GM21526 (cell line): Measurements from ENCODE around the gene UQCR11.

Source experiments
- ATAC-seq: cut with Tn5 transposase; IDR thresholded peaks from one replicate; pipeline ENCODE4 v1.9.1; 2021; ENCODE audit warnings: moderate library complexity; ENCODE audit not compliant: unreplicated experiment, low FRiP score

UQCR11 gene

DNA sequence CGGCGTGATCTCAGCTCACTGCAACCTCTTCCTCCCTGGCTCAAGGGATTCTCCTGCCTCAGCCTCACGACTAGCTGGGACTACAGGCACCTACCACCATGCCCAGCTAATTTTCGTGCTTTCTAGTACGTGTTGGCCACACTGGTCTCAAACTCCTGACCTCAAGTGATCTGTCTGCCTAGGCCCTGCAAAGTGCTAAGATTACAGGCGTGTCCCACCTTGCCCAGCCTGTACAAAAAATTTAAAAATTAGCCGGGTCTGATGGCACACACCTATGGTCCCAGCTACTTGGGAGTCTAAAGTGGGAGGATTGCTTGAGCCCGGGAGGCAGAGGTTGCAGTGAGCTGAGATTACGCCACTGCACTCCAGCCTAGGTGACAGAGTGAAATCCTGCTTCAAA is 32.5 kb downstream of the UQCR11 start:
- ATAC-seq, result no peak

DNA sequence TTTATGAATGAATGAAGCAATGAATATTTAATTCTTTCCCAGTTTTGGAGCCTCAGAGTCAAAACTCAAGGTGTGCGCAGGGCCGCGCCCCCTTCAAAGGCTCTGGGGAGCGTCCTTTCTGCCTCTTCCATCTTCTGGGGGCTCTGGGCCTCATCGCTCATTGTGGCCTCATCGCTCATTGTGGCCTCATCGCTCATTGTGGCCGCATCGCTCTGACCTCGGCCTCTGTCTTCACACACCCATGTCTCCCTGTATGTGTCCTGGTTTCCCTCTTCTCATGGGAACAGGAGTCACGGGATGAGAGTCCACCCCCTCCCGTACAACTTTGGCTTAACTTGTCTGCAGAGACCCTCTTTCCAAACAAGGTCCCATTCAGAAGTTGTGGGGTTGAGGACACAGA is 33.9 kb downstream of the UQCR11 start:
- no peak for ATAC-seq

DNA sequence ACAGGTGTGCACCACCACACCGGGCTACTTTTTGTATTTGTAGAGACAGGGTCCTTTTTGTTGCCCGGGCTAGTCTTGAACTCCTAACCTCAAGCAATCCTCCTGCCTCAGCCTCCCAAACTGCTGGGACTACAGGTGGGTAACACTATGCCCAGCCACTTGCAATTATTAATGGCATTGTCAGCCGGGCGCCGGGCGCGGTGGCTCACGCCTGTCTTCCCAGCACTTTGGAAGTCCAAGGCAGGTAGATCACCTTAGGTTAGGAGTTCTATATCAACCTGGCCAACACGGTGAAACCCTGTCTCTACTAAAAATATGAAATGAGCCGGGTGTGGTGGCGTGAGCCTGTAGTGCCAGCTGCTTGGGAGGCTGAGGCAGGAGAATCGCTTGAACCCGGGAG is 34.4 kb downstream of the UQCR11 start:
- ATAC-seq, result no peak

- no peak for ATAC-seq
Measured at GRCh38 chr19:1569997-1570396, 35.3 kb downstream of the UQCR11 start.

DNA sequence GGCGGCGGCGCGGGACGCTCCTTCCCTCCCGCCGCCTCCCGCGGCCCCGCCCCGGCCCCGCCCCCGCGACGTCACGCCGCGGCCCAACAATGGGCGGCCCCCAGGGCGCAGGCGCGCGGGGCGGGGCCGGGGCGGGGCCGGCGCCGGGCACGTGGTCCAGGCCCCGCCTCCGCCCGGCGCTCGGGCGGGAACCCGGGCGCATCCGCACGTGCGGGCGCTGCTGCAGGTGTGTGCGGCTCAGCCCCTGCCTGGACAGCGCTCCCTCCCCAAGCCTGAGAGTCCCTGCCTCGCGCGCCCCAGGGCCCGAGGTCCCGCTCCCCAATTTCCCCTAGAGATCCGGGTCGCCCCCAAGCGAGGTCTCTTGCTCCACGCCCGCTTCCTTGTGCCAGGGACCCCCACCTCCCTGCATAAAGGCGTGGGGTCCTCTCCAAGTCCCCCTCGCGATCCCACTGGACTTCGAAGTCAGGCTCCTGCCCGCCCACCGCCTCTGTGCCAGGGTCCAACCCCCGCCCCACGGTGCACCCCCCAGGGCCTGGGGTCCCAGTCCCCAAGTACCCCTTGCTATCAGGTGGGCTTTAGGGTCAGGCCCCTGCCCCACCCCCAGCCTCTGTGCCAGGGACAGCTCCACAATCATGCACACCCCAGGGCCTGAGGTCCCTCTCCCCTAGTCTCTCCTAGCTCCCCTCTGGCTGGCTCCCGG is 36.8 kb downstream of the UQCR11 start, which contains the start of gene MEX3D:
Gene MEX3D, minus strand, starts transcription at position 6 of the 700 bp plus-strand sequence. CDS start 267 bp downstream, outside the sequence.
- no peak for ATAC-seq

DNA sequence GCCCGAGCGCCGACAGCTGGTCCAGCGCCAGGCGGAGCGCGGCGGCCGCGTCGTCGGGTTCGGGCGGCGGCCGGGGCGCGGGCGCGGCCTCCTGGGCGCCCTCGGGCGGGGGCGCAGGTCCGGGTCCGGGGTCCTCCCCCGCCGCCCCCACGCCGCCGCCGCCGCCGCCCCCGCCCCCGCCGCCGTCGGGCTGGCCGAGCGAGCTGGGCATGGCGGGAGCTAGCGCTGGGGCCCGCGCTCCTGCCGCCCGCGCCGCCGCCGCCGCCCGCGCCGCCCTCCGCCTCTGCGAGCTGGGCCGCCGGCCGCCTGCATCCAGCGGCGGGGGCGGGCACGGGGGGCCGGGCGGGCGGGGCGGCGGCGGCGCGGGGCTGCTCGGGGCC is 37.4 kb downstream of the UQCR11 start:
- ATAC-seq, result no peak

- ATAC-seq, result no peak
Measured at GRCh38 chr19:1567116-1567847, 38.0 kb downstream of the UQCR11 start.

DNA sequence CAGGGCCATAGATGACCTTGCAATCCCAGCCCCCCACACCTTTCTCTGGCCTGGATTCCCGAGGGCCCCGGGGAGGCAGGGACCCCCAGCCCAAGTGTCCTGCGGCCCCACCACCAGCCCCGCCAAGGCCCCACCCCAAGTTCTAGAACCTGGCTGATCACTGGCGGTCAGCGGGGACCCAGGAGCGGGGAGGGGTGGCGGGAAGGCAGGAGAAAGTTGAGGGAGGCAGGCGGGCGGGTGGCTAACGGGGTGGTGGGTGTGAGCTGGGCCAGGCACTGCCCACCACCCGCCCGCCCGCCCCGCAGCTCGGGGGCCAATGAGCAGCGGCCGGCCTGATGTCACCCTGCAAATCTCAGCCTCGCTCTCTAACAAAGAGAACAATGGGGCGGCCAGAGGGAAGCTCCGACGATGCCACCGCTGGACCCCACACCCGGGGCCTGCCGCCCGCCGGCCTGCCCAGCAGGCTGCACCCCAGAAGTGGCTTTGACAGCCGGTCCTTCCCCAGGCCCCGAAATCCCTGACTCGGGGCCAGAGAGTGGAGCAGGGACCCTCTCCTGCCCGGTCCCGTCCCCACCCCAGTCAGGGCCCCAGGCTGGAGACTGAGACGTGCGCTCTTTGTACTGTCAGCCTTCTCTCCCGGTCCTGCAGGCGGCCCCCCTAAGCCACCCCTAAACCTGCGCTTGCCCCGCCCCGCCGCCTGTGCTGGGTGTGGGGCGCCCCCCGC is 38.7 kb downstream of the UQCR11 start:
- ATAC-seq, result no peak

DNA sequence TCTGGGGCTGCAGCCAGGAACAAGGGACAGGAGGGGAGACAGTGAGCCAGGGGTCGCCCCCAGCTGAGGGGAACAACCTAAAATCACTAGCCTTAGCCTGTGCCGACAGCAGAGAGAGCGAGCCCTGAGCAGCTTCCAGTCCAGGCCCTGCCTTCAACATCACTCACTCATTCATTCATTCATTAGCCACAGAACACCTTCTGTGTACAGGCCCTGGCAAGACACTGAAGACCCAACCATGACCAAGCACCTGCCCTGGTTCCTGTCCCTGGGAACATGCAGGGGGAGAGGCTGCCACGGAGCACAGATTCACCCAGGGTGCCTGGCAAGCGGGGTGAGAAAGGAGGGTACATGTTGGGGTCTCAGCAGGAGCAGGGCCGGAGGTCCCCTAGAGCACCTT is 42.0 kb downstream of the UQCR11 start:
- no peak for ATAC-seq

DNA sequence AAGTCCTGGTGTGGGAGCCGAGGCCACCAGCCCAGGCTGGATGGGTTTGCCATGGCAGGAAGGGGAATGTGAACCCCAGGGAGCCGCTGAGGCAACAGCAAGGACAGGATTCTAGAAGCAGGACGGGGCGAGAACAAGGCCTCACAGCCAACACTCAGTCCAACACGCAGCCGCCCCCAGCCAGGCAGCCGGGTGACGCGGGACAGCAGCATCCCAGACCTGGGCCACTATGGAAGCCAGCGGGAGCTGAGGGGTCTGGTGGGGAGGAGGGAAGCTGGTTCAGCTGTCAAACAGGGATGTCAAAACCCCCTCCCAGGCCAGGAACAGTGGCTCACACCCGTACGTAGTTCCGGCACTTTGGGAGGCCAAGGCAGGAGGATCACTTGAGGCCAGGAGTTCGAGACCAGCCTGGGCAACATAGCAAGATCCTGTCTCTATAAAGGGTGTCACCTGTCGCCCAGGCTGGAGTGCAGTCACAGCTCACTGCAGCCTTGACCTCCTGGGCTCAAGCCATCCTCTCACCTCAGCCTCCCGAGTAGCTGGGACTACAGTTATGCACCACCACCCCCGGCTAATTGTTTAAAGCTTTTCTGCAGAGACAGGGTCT is 43.9 kb downstream of the UQCR11 start:
- no peak for ATAC-seq

DNA sequence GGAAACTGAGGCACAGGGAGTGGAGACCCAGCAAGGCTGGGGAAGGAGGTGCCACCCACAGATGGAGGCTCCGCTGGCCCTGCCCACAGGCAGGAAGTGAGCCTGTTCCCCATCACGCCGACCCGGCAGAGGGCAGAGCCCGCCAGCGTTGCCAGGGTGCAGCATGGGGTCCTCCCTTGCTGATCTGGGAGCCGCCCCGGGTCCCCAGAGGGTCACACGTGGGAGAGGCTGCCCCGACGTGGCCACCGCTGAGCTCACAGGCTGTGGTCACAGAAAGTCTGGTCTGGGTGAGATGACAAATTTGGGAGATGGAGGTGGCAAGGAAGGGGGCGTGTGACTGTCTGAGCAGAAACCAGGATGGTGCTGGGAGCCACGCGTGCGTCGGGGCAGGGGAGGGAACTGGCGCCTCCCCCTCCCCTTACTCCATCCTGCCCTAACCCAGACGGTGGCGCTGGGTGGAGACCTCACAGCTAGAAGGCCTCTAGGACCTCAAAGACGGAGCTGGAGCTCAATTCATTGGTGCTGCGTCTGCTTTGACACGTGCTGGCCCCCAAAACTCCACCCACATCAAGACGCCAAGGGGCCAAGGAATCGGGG is 44.9 kb downstream of the UQCR11 start:
- ATAC-seq, result no peak

GRCh38 chr19:1558552-1558951 is 46.7 kb downstream of the UQCR11 start:
- ATAC-seq, result no peak

DNA sequence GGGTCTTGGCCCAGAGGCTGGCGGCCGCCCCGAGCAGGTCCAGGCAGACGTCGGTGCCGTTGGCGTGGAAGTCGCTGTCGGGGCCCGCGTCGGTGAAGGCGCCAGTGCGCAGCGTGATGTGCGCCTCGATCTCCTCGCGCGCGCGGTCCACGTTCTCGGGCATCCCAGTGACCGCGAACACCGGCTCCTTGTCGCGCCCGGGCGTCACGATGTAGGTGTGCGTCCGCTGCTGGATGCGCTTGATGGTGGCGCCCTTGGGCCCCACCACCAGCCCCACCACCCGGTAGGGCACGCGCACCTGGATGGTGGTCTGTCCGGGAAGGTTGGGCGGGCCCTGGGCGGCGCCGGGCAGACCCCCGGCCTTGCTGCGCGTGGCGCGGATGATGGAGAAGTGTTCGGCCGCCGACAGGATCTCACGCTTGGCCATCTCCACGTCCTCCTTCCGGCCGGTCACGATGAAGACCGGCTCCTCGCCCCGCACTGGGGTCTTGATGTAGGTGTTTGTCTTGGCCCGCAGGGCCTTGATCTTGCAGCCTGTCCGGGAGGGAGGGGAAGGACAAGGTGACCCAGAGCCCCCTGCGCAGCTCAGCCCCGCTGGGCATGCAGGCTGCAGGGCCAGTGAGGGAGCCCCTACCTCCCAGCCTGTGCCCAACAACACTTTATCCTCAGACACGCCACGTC is 48.7 kb downstream of the UQCR11 start:
- no peak for ATAC-seq

DNA sequence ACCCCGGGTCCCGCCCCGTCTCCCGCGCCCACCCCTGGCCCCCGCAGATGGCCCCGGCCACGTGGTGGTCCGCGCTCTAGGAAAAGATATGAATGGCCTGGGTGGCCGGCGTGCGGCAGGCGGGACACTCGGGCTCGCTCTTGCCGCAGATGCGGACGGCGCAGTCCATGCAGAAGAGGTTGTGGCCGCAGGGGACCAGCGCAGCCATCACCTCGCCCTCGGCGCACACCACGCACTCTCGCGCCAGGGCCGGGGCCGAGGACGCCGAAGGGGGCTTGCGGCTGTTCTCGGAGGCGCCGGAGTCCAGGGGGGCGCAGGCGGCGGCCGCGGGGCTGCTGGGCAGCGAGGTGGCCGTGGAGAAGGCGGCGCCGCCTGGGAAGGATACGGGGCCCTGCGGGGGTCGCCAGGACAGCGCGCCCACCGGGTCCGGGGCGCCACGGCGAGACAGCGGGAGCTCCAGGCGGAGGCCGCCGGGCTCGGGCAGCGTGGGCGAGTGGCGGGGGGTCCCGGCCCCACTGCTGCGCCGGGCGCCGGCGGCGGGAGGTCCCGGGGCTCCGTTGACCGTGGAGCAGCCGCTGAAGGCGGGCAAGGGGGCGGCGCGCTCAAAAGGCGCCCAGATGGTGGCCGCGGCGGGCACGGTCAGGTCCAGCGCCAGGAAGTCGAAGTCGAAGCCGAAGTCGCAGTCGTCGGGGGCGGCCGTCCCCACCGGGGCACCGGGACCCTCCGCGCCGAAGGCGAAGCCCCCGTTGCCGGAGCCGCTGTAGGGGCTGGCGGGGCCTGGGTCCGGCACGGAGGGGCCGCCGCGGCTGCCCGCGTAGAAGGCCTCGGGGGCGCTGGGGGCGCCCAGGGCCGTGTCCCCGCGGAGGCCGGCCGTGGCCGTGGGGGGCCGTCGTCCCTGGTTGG is 49.5 kb downstream of the UQCR11 start:
- no peak for ATAC-seq

DNA sequence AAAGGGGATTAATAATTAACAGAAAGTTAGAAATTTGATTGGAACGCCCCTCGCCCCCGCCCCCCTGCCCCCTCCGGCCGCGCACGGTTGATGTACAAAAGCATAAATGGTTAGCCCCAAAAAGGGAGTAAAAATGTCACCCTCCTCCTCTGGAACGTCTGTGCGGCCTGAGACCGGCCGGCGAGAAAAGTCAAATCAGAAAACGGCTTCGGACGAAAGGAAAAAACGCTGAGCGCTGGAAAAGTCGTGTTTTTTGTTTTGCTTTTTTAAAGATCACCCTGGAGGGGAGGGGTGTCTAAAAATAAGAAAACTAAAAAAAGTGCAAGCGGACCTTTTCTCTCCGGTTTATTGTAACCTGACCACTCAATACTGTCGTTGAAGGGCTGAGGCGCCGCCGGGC is 50.3 kb downstream of the UQCR11 start:
- ATAC-seq, result no peak

GRCh38 chr19:1553415-1553814 is 51.8 kb downstream of the UQCR11 start:
- no peak for ATAC-seq

GRCh38 chr19:1551068-1552040 is 53.9 kb downstream of the UQCR11 start:
- ATAC-seq, result no peak

DNA sequence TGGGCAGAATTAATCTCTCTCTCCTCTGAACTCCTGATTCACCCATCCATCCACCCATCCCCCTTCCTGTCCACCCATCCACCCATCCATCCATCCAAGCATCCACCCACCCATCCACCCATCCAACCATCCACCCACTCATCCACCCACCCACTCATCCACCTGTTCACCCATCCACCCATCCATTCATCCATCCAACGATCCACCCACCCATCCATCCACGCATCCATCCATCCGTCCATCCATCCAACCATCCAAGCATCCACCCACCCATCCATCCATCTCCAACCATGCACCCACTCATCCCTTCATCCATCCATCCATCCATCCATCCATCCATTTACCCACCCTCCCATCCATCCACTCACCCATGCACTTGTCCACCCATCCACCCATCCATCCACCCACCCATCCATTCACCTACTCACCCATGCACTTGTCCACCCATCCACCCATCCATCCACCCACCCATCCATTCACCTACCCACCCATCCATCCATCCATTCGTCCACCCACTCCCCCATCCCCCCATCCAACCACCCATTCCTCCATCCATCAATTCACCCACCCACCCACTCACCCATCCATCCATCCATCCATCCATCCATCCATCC is 55.8 kb downstream of the UQCR11 start:
- ATAC-seq, result no peak
